ENCODE measurements around the gene TMEFF2.

Gene TMEFF2

DNA sequence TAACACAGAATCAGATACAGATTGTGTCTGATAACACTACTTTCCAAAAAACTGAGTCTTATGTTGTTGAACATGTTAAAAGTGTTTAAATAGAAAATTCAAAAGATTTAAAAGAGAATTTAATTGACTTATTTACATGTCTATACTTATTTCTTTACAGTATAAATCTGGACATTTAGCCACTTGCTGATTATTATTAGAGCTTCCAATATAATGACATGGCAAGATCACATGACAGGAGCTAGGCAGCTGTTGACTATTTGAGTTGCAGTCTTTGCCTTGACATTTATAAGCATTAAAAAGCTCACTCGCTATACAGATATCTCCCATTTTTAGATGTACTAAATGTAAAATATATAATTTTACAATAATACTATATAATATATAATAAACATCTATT, 6.4 kb upstream of the TMEFF2 start:
- no peak for DNase-seq (ENCODE audit: low read depth)
- TF ChIP-seq, protein P1, sequence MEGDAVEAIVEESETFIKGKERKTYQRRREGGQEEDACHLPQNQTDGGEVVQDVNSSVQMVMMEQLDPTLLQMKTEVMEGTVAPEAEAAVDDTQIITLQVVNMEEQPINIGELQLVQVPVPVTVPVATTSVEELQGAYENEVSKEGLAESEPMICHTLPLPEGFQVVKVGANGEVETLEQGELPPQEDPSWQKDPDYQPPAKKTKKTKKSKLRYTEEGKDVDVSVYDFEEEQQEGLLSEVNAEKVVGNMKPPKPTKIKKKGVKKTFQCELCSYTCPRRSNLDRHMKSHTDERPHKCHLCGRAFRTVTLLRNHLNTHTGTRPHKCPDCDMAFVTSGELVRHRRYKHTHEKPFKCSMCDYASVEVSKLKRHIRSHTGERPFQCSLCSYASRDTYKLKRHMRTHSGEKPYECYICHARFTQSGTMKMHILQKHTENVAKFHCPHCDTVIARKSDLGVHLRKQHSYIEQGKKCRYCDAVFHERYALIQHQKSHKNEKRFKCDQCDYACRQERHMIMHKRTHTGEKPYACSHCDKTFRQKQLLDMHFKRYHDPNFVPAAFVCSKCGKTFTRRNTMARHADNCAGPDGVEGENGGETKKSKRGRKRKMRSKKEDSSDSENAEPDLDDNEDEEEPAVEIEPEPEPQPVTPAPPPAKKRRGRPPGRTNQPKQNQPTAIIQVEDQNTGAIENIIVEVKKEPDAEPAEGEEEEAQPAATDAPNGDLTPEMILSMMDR (conservative IDR thresholded peaks at IDR 0.05; ENCODE audit: low read length), result no peak
- no peak overlapping the region for H3K4me3 ChIP-seq (ENCODE audit: low read length)

DNA sequence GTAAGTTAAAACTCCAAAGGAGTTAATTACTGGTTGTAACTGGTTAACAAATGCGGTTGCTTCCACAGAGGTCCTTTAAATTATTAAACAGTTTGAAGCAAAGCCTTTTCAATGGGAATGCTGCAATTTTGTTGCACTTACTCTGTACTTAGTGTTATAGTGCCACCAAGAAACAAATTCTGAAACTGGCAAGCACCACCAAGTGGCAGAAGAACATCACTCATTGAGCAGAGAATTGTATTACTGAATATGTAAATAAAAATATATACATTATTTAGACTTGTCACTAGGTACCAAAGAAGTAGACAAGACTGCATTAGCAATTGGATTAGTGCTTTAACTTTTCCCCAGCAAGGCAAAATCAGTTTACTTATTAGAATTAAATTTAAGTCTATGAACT, 2.6 kb upstream of the TMEFF2 start:
- DNase-seq (ENCODE audit: low read depth), result no peak
- TF ChIP-seq, protein P1 (conservative IDR thresholded peaks at IDR 0.05; ENCODE audit: low read length), result no peak
- H3K4me3 ChIP-seq (ENCODE audit: low read length), result no peak overlapping the region

DNA sequence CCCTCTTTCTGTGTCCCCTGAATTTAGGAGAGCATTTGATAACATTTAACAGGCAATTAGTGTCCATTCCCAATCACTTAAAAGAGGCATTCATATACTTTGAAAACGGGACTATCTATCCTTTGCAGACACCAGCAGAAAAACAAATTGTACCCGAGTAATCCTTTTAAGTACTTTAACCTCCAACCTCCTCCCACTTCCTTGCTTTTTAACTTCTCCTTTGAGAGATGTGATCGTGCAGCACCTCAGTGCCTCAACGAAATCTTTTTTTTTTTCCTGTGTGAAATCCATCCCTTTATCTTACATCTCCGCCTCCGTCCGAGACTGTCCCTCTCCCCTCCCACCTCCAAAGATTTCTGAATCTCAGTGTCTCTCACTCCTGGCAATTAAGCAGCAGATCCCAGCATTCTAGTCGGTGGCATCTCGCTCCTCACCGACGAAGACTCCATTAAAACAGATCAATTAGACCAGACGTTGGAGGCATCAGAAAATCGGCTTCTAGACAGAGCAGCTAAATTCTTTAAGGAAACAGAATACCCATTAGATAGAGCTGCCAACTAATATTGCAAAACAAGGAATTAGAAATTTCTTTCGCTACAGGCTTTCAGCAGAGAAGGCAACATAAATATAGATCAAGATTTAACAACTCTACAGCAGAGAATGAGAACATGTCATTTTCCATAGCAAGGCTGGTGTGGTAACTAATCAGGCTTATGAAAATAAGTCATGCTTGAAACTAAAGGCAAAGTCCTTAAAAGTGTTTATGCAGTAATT, 1.9 kb upstream of the TMEFF2 start:
- peak overlapping the region; percentile 61 for H3K4me3 ChIP-seq (ENCODE audit: low read length)
- TF ChIP-seq, protein P1 (conservative IDR thresholded peaks at IDR 0.05; ENCODE audit: low read length), result no peak
- no peak for DNase-seq (ENCODE audit: low read depth)

DNA sequence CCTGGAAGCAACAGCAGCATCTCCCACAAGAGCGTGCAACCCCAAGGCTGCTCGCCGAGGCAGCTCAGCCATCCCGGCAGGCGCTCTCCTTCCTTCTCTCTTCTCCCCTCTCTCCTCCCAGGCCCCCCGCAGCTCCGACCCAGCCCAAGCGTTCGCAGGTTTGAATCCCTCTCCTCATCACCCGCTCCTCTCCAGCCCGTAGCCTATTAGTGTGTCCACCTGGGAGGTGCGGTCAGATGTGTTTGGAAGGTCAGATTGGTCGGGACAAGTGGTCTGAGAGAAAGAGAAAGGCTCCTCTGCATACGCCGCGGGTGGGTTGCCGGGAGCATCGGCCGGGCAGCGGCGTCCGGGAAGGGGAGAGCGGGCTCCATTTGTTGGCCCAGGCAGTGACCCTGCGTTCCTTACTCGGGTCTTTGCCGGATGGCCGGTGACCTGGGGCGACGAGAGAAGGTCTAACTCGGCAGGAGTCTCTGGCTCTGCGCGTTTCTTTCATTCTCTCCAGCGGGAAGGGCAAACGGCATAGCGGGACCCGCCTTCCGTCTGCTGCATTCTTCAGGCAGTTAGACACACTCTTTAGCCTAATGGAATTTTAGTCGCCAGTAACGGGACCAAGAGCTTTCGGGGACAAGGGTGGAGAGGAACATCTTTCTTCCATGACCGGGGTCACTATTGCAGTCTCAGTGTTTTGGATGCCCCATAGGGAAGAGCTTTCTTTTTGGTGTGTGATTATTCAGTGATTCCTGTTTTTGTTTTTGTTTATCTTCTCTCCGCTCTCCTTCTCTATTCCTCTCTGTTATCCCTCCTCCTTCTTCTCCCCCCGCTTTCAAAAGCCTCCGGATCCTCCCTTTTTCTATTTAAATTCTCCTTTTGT, 1.1 kb upstream of the TMEFF2 start:
- TF ChIP-seq, protein P1 (conservative IDR thresholded peaks at IDR 0.05; ENCODE audit: low read length), result no peak
- peak; percentile 15 for DNase-seq (ENCODE audit: low read depth)
- peak overlapping the region; percentile 61 for H3K4me3 ChIP-seq (ENCODE audit: low read length)

DNA sequence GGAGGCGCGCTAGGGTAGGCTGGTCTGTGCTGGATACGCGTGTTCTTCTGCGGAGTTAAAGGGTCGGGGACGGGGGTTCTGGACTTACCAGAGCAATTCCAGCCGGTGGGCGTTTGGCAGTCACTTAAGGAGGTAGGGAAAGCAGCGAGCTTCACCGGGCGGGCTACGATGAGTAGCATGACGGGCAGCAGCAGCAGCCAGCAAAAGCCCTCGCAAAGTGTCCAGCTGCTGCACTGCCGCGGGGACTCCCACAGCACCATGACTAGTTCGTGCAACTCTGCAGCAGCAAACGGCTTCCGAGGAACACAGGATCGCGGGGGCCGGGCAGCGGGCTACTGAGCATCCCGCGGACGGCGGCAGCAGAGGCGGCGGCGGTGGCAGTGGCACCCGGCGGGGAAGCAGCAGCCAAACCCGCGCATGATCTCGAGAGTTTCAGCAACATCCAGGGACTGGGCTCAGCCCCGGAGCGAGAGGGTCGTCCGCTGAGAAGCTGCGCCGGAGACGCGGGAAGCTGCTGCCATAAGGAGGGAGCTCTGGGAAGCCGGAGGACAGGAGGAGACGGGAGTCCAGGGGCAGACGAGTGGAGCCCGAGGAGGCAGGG, 368 bp downstream of the TMEFF2 start:
- TF ChIP-seq, protein P1 (conservative IDR thresholded peaks at IDR 0.05; ENCODE audit: low read length), result no peak
- H3K4me3 ChIP-seq (ENCODE audit: low read length), result peak overlapping the region; percentile 61
- DNase-seq (ENCODE audit: low read depth), result peak; percentile 7

DNA sequence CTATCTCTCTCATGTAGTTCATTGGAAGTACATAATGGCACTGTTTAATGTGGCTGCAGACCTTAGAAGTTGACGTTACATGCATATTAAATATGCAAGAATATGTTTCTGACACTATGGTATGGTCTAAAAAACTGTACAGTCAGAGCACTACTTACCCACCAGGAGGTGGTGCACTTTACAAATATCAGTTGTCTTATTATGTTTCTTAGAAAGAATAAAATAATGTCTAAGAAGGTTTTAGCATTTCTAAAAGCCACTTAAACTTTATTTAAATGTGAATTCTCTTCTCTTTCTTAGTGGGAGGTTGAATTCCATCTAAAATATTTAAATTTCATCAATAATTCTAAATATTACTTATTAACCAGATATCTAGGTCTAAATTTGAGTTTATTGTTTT, 4.3 kb downstream of the TMEFF2 start:
- DNase-seq (ENCODE audit: low read depth), result peak; percentile 45

More for the DNA sequence above, 4.3 kb downstream of the TMEFF2 start:
- H3K4me3 ChIP-seq (ENCODE audit: low read length), result no peak overlapping the region
- TF ChIP-seq, protein P1 (conservative IDR thresholded peaks at IDR 0.05; ENCODE audit: low read length), result peak; percentile 63

Measured in AG10803 (cell line).